GM23248 (cell line): Measurements from ENCODE around the gene ATP23. TPM values are rescaled to one million over a fixed set of nuclear protein-coding genes. Genes with fewer than 3 reads are reported as not detected.
A peak's percentile ranks its signal among the peaks of the same experiment; 100 is the strongest.

Experiments
- DNase-seq: peaks from one replicate; pipeline ENCODE4 v3.0.0-alpha.2; 2015
- H2AFZ ChIP-seq: fragments of 200-600 bp; sonication (generic); 2 replicates; pipeline ENCODE4 v1.6.1; 2016; ENCODE audit warnings: antibody characterized with exemption
- H3F3A ChIP-seq: fragments of 200-600 bp; sonication (generic); 2 replicates; pipeline ENCODE4 v1.6.1; 2016; ENCODE audit warnings: mild to moderate bottlenecking, antibody characterized with exemption, mixed run types; ENCODE audit not compliant: insufficient read depth
- H3K27ac ChIP-seq: fragments of 200-600 bp; sonication (generic); 2 replicates; pipeline ENCODE4 v1.5.1; 2016; ENCODE audit warnings: mild to moderate bottlenecking
- H3K27me3 ChIP-seq: fragments of 200-600 bp; sonication (generic); replicated peaks from 2 replicates; pipeline ENCODE4 v1.6.1; 2016; ENCODE audit warnings: mild to moderate bottlenecking; ENCODE audit not compliant: insufficient read depth
- H3K36me3 ChIP-seq: fragments of 200-600 bp; sonication (generic); 2 replicates; pipeline ENCODE4 v1.6.1; 2016; ENCODE audit warnings: low read depth, mild to moderate bottlenecking
- H3K4me1 ChIP-seq: fragments of 200-600 bp; sonication (generic); 2 replicates; pipeline ENCODE4 v1.6.1; 2016; ENCODE audit warnings: mild to moderate bottlenecking; ENCODE audit not compliant: insufficient read depth
- H3K4me2 ChIP-seq: fragments of 200-600 bp; sonication (generic); one replicate; pipeline ENCODE4 v1.6.1; 2016; ENCODE audit warnings: mild to moderate bottlenecking; ENCODE audit not compliant: unreplicated experiment
- H3K4me3 ChIP-seq: fragments of 200-600 bp; sonication (generic); 2 replicates; pipeline ENCODE4 v1.5.1; 2016; ENCODE audit warnings: mild to moderate bottlenecking
- H3K79me2 ChIP-seq: fragments of 200-600 bp; sonication (generic); 2 replicates; pipeline ENCODE4 v1.6.1; 2016; ENCODE audit warnings: mild to moderate bottlenecking; ENCODE audit not compliant: insufficient read depth
- H3K9ac ChIP-seq: fragments of 200-600 bp; sonication (generic); 2 replicates; pipeline ENCODE4 v1.6.1; 2016; ENCODE audit warnings: mild to moderate bottlenecking
- H3K9me2 ChIP-seq: fragments of 200-600 bp; sonication (generic); 2 replicates; pipeline ENCODE4 v1.6.1; 2016; ENCODE audit warnings: mixed run types, mild to moderate bottlenecking, moderate library complexity; ENCODE audit not compliant: insufficient read depth
- H3K9me3 ChIP-seq: fragments of 200-600 bp; sonication (generic); one replicate; pipeline ENCODE4 v1.6.1; 2017; ENCODE audit warnings: low read depth
- H4K20me1 ChIP-seq: fragments of 200-600 bp; sonication (generic); 2 replicates; pipeline ENCODE4 v1.6.0; 2016; ENCODE audit not compliant: insufficient read depth
- EZH2 ChIP-seq: fragments of 200-600 bp; sonication (generic); IDR thresholded peaks from 2 replicates; pipeline ENCODE4 v1.6.1; 2018; ENCODE audit warnings: antibody characterized with exemption, mild to moderate bottlenecking; ENCODE audit not compliant: insufficient read depth, poor library complexity, severe bottlenecking
- EZH2phosphoT487 ChIP-seq: fragments of 200-600 bp; sonication (generic); IDR thresholded peaks from 2 replicates; pipeline ENCODE4 v1.6.1; 2018; ENCODE audit warnings: antibody characterized with exemption, moderate library complexity, mild to moderate bottlenecking, low read depth; ENCODE audit not compliant: insufficient read depth
- WGBS, 2 experiments: methylation state at CpG; one replicate each; pipeline ENCODE4 v1.1.6; 2015 to 2017; ENCODE audit warnings: low lambda C conversion rate in 2 of 2, low coverage in 1 of 2; ENCODE audit errors: missing lambda C conversion rate in 2 of 2; 5-methylcytosine and 5-hydroxymethylcytosine counted together
- in situ Hi-C: fragments of 300-500 bp; cut with MboI; formaldehyde crosslinking; loops from 2 replicates; pipeline ENCODE4 v1.15.0; 2020
- polyA plus RNA-seq: library from polyadenylated mRNA; unstranded; fragments of >200 nt; fragmentation: Nextera tagmentation; extraction: Ambion mirVana; gene quantifications from 2 replicates; pipeline ENCODE4 v1.2.1, GENCODE V29; 2016
- total RNA-seq: library from RNA; depleted of rRNA; stranded (reverse); fragments of >200 nt; shearing (Covaris generic); gene quantifications from 2 replicates; pipeline ENCODE4 v1.2.3, GENCODE V29; 2014

Gene ATP23
- total and polyA plus RNA-seq, 2 experiments from 2014 or later, result 5.7 to 14.8 TPM

- Histone ChIP-seq H3K4me2 (peak overlapping the region; percentile 88), H3K79me2 (peaks cover 11% of the 10 kb centered on the region), H3K4me3 (peak overlapping the region; percentile 82), H3K9me2 (no peaks in the 10 kb centered on the region), H3K4me1 (peaks cover 10% of the 10 kb centered on the region), H3K36me3 (no peaks in the 10 kb centered on the region), H3F3A (no peaks in the 10 kb centered on the region), H4K20me1 (no peaks in the 10 kb centered on the region), H3K9me3 (no peaks in the 10 kb centered on the region), H3K27me3 (no peaks in the 10 kb centered on the region), H2AFZ (peak overlapping the region; percentile 80), H3K9ac (peak overlapping the region; percentile 89), H3K27ac (peak overlapping the region; percentile 77)
- WGBS, 2 experiments, result 1% methylated on average over 29 of the region's 29 CpGs
- peak; percentile 98 for DNase-seq
- in situ Hi-C loops, result no loop called here
- no peak for TF ChIP-seq EZH2
- no peak for TF ChIP-seq EZH2phosphoT487
These were observed 5.4 kb upstream of the ATP23 start for GRCh38 chr12:57935839-57936512.

- DNase-seq, result no peak
- H3K9me3 ChIP-seq, result no peaks in the 10 kb centered on the region
- H3K27me3 ChIP-seq, result no peaks in the 10 kb centered on the region
- H3K4me2 ChIP-seq, result peak overlapping the region; percentile 88
- peak overlapping the region; percentile 77; the same call in 1 of the 2 replicates for H3K27ac ChIP-seq
- H3K4me3 ChIP-seq, result peak overlapping the region; percentile 82
- H4K20me1 ChIP-seq, result no peaks in the 10 kb centered on the region
- in situ Hi-C loops, result no loop called here
- peak overlapping the region; percentile 89 for H3K9ac ChIP-seq
- H3K79me2 ChIP-seq, result peaks cover 11% of the 10 kb centered on the region
- no peaks in the 10 kb centered on the region for H3F3A ChIP-seq
- no peaks in the 10 kb centered on the region for H3K36me3 ChIP-seq
- H2AFZ ChIP-seq, result peak overlapping the region; percentile 80
- no peak for TF ChIP-seq EZH2
- TF ChIP-seq EZH2phosphoT487, result no peak
- WGBS, 2 experiments, result 53 to 59% methylated on average over 3 of the region's 3 CpGs
- H3K9me2 ChIP-seq, result no peaks in the 10 kb centered on the region
- H3K4me1 ChIP-seq, result peaks cover 10% of the 10 kb centered on the region
These were observed 4.9 kb upstream of the ATP23 start for GRCh38 chr12:57936513-57936883.

GRCh38 chr12:57939291-57939690 is 2.1 kb upstream of the ATP23 start:
- peaks cover 15% of the 10 kb centered on the region for H3K4me1 ChIP-seq
- H3K4me3 ChIP-seq, result no peak overlapping the region
- no peak overlapping the region for H3K27ac ChIP-seq
- 73 to 78% methylated on average over 3 of the region's 3 CpGs for WGBS, 2 experiments
- in situ Hi-C loops, result no loop called here
- H3F3A ChIP-seq, result no peaks in the 10 kb centered on the region
- no peaks in the 10 kb centered on the region for H3K36me3 ChIP-seq
- H3K4me2 ChIP-seq, result no peak overlapping the region
- no peak overlapping the region for H3K9ac ChIP-seq
- H3K27me3 ChIP-seq, result no peaks in the 10 kb centered on the region
- no peak for DNase-seq
- TF ChIP-seq EZH2, result no peak
- H3K9me3 ChIP-seq, result no peaks in the 10 kb centered on the region
- H3K79me2 ChIP-seq, result peaks cover 11% of the 10 kb centered on the region
- H3K9me2 ChIP-seq, result no peaks in the 10 kb centered on the region
- no peak overlapping the region for H2AFZ ChIP-seq
- no peaks in the 10 kb centered on the region for H4K20me1 ChIP-seq

- Histone ChIP-seq H3K4me2 (peak overlapping the region; percentile 58), H2AFZ (peak overlapping the region; percentile 92), H3K4me1 (peaks cover 11% of the 10 kb centered on the region), H4K20me1 (no peaks in the 10 kb centered on the region), H3K9me2 (no peaks in the 10 kb centered on the region), H3K9ac (peak overlapping the region; percentile 72), H3K79me2 (peaks cover 3% of the 10 kb centered on the region), H3F3A (no peaks in the 10 kb centered on the region), H3K36me3 (no peaks in the 10 kb centered on the region), H3K4me3 (peak overlapping the region; percentile 77), H3K27ac (0 out of 2 replicates have a peak overlapping the region, but pooled peaks have one; percentile 37), H3K27me3 (no peaks in the 10 kb centered on the region), H3K9me3 (no peaks in the 10 kb centered on the region)
- WGBS, 2 experiments, result 76 to 86% methylated on average over 2 of the region's 2 CpGs
- in situ Hi-C loops, result no loop called here
- DNase-seq, result no peak
- no peak for TF ChIP-seq EZH2phosphoT487
- no peak for TF ChIP-seq EZH2
These were observed 1.1 kb upstream of the ATP23 start for GRCh38 chr12:57940052-57940914.
